Occipital lobe (tissue), 2 donors: Measurements from ENCODE around the gene MEGF8. TPM values are rescaled to one million over a fixed set of nuclear protein-coding genes. Genes with fewer than 3 reads are reported as not detected.

Source experiments
- DNase-seq: peaks from one replicate; lab custom pipeline; 2025; lab: John Stamatoyannopoulos, UW
- total RNA-seq: library from RNA; depleted of rRNA; stranded (reverse); fragments of >200 nt; gene quantifications from one replicate; pipeline ENCODE4 v1.2.3, GENCODE V29; 2014

Gene MEGF8
- total RNA-seq, 1 donor from 2014 or later = 43.7 TPM

- DNase-seq = peak; percentile 81
Observed at GRCh38 chr19:42352301-42353259, 27.1 kb downstream of the MEGF8 start.

GRCh38 chr19:42353341-42354015 lies 28.0 kb downstream of the MEGF8 start:
- no peak for DNase-seq

GRCh38 chr19:42355896-42356295 lies 30.5 kb downstream of the MEGF8 start:
- no peak for DNase-seq

- DNase-seq = no peak
Observed at GRCh38 chr19:42356686-42357085, 31.3 kb downstream of the MEGF8 start.

- no peak for DNase-seq
Observed at GRCh38 chr19:42357290-42357689, 31.9 kb downstream of the MEGF8 start.

- no peak for DNase-seq
Observed at GRCh38 chr19:42360787-42361544, 35.5 kb downstream of the MEGF8 start.

GRCh38 chr19:42361545-42361910 lies 36.1 kb downstream of the MEGF8 start:
- no peak for DNase-seq

- no peak for DNase-seq
Observed at GRCh38 chr19:42362342-42362741, 36.9 kb downstream of the MEGF8 start.

- no peak for DNase-seq
Observed at GRCh38 chr19:42362891-42363440, 37.5 kb downstream of the MEGF8 start.

GRCh38 chr19:42363614-42364346 lies 38.3 kb downstream of the MEGF8 start:
- no peak for DNase-seq

- DNase-seq = no peak
Observed at GRCh38 chr19:42366673-42367072, 41.2 kb downstream of the MEGF8 start.

GRCh38 chr19:42367929-42368328 lies 42.5 kb downstream of the MEGF8 start:
- no peak for DNase-seq

GRCh38 chr19:42368360-42368759 lies 42.9 kb downstream of the MEGF8 start:
- DNase-seq = no peak

GRCh38 chr19:42368765-42369164 lies 43.3 kb downstream of the MEGF8 start:
- no peak for DNase-seq

GRCh38 chr19:42369433-42370067 lies 44.1 kb downstream of the MEGF8 start:
- DNase-seq = no peak

GRCh38 chr19:42370068-42370520 lies 44.7 kb downstream of the MEGF8 start:
- DNase-seq = no peak

GRCh38 chr19:42370626-42371175 lies 45.3 kb downstream of the MEGF8 start:
- no peak for DNase-seq

GRCh38 chr19:42374826-42375376 lies 49.5 kb downstream of the MEGF8 start:
- no peak for DNase-seq

- no peak for DNase-seq
Observed at GRCh38 chr19:42375415-42376176, 50.2 kb downstream of the MEGF8 start.
